Stimulated activated CD4-positive, alpha-beta T cell treated with anti-CD3 and anti-CD28 coated beads, Interleukin-4, amount 100 ng/mL, for 4 hours (primary cell): ENCODE measurements around the gene APBB3.
A peak's percentile ranks its signal among the peaks of the same experiment; 100 is the strongest.

Source experiments
- DNase-seq, 2 experiments: peaks; one replicate each; pipeline ENCODE4 v3.0.0-alpha.2; 2020

The APBB3 gene

DNA sequence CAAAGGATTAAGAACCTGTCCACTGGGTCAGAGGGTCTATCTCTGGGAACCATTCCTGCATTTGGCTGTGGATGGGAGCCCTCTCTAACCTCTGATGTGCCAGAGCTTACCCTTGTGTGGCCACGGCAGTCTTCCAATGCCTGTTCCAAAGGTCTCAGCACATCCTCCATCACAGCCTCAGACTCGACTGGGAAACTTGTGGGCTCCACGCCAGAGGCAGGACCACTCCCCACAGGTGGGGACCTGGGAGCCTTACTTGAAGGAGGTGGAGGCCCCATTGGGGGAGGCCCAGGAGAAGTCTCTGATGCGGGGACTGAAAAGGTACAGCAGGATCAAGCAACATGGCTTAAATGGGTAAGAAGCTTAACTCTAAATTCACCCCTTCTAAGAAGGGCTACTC, 12.5 kb downstream of the APBB3 start:
- DNase-seq = no peak

DNA sequence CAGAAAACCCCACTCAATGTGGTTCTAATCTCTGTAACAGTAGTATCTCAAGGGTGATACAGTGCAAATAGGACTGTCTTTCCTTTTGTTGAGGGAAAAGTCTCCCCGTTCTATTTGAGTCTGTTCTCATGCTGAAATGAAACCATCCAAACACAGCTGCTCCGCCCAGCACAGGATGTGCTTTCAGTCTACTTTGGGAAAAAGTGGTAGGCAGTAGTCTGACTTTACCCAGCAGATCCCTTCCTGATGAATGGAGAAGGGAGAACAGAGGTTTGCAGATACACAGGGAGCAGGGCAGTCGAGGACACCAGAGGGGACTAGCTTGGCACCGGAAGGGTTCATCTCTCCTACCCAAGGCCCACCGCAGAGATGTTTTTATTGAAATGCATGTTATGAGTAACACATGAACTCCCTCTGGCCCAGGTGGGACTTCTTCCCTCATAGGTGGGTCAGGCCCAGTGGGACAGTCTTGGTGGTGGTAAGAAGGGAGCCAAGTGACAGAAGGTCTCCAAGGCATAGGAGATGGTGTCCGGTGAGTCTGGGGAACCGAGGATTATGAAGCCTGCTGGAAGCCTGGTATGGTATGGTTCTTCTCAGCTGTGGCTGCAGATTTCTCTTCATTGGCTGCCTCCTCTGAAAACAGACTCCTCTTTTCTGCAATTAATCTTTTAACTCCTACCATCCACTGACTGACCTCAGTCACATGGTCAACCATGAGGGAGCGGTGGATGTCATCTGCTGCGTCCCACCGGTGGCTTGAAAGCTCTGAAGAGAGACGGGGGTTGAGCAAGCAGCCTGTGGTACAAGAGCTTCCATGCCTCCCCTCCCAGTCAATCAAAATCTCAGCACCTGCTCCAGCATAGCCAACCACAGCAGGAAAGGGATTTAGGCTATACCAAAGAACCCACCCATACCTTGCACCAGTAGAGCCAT, 14.0 kb downstream of the APBB3 start:
- DNase-seq = no peak

DNA sequence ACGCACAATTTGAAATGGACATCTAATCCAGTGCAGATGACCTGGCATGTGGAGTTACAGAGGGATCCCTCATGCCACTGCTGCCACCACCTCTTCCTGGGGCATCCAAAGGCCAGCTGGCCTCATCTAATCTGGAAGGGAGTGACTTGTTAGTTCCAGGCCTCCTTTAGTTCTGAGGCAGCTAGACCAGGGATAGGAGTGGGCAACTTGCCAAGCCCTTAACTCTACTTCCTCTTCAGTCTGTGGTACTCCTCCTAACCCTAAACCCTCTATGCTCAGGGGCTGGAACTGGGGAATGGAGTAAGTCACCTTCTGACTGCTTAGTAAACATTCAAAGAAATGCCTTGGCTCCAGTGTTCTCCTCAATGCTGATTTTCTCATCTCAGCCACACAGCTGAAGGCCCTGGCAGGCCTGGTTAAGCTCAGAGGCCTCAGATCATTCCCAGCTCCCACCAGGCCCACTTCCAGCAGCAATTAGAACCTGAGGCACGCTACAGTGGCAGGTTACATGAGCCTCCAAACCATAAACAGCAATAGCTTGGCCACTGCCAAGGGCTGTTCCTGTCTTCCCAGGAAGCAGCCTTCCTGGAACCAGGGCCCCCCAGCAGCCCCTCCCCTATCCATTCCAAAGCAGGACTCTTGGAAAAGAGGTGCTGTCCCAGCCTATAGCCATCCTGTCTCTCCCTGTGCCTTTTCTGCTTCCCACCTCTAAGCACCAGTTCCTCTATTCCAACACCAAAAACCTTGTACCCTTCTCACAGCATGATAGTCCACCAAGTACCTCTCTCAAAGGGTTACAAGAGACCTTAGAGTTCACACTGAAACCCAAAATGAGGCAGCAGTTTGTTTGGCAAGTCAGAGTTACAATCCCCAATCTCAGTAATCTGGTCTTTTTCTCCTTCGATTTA, 14.9 kb downstream of the APBB3 start:
- DNase-seq = no peak

DNA sequence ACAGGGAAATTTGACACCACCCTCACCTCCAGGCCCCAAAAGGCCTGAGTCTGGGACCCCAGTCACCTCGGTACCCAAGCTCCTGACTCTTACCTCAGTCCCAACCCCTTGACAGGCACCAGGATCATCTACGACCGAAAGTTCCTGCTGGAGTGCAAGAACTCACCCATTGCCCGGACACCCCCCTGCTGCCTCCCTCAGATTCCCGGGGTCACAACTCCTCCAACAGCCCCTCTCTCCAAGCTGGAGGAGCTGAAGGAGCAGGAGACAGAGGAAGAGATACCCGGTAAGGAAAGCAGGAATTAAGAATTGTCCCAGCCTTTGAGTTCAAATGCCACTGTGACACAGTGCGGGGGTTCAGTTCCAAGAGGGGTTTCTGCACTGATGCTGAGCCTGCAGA, 15.6 kb downstream of the APBB3 start:
- DNase-seq = no peak

DNA sequence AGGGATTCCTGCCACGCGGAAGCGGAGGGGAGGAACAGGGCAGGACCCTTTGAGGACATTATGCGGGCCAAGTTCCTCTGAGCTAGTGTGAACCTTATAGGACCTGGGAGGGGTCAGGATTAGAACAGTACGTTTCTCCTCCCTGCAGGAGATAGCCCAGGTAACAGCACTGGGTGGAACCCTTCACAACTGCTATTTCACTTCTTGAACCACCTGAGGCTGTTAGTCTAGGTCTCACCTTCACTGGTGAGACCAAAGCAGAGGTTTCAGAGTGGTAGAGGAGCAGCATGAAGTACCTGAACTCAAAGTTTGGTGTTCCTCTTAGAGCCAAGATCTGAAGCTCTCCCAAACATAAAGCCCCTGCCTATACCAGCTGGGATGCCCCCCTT, 16.1 kb downstream of the APBB3 start:
- no peak for DNase-seq

DNA sequence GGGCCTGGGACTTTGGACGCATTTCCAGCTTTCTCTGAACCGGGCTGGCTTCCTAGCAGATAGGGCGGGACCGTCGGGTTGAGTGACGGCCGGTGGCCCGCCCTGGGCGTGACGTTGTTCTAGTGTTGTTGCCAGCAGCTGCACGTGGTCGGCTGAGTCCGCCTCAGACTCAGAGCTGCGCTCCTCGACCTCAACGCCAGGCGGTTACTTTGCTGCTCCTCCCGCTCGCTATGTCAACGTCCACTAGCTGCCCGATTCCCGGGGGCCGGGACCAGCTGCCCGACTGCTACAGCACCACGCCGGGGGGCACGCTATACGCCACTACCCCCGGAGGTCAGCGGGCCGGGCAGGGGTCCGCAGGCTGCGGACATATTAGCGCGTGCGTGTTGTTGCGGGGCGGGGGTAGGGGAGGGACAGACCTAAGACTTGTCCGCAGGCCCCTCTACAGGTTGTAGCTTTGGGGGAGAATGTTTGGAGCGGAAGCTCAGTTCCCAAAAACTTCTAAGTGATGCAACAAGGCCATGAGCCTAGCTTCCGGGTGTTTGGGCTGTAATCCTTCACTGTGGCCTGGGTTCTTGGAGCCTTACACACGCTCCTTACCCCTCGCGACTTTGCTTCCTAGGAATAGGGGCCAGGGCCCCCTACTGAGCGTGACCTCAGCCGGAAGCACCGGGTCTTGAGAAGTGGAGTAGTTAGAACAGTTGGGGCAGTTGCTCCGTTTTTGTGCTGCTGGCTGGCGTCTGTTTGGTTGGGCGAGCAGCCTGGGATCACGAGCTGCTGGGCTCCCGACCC, 16.7 kb downstream of the APBB3 start, which contains the start of gene EIF4EBP3:
TSS of gene EIF4EBP3 (plus strand) at position 155 of the 792 bp plus-strand sequence. CDS start at position 231, 76 bp downstream.
- peak; percentile 78 to 83 for DNase-seq

DNA sequence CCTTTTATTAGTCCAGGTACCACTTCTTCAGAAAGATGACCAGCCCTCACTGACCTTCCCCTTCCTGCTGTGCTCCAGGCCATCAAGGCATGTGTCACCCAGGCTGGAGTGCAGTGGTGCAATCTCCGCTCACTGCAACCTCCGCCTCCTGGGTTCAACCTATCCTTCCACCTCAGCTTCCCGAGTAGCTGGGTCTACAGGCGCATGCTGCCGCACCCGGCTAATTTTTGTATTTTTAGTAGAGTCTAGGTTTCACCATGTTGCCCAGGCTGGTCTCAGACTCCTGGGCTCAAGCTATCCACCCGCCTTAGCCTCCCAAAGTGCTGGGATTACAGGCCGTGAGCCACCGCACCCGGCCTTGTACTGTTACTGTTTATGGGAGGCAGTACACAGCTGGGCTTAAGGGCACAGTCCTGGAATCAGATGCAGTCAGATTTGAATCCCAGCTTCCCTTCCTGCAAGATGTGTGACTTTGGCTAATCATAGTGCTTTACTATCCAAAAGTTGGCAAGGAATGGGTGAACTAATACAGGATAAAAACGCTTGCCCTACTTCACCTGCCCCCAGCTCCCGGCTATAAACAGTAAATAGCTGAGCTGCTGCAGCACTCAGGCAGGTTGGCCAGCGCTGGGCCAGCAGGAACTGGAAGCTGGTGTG, 17.4 kb downstream of the APBB3 start:
- DNase-seq = no peak

DNA sequence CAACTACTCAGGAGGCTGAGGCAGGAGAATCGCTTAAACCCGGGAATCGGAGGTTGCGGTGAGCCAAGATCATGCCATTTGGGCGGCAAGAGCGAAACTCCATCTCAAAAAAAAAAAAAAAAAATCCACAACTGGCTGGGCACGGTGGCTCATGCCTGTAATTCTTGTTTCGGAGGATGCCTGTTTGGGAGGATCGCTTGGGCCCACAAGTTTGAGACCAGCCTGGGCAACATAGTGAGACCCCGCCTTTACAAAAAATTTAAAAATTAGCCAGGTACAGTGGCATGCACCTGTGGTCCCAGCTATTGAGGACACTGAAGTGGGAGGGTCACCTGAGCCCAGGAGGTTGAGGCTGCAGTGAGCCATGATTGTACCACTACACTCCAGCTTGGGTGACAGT, 18.8 kb downstream of the APBB3 start:
- DNase-seq = no peak

DNA sequence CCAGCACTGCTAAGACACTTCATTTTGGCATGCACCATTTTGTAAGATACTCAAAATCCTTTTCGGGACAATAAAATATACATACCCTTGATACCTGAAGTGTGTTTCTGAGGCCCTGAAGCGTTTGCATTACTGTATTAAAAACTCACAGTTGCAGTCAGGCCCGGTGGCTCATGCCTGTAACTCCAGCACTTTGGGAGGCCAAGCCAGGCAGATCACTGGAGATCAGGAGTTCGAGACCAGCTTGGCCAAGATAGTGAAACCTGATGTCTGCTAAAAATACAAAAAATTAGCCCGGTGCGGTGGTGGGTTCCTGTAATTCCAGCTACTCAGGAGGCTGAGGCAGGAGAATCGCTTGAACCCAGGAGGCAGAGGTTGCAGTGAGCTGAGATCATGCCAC, 19.4 kb downstream of the APBB3 start:
- no peak for DNase-seq

DNA sequence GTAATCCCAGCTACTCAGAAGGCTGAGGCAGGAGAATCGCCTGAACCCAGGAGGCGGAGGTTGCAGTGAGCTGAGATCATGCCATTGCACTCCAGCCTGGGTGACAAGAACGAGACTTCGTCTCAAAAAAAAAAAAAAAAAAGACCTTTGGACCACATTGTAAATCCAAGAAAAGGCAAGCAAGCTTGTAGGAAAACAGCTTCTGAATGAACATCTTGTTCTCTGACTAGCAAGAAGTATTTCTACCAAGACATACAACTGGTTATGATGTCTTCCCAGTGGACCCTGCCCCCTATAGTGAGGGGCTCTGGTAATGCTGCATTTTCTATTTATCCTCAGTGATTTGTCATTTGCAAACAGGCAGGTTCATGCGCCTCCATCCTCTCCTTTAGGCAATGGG, 21.4 kb downstream of the APBB3 start:
- DNase-seq = no peak

DNA sequence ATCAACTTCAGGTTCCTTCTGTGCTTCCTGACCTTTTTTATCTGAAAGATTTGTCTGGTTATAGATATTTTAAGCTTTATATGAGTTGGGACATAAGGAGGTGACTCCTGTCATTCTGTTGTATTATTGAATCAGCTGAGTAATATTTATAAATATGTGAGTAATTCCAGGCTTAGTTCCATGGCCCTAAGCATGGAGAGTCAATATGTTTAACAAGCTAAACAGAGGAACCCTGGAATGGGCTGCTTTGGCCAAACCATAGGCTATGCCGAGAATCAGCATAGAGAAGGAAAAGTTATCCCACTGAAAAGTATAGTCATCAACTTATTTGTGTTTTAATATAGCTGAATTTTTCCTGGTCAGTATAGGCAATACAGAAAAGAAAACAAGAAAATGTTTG, 24.2 kb downstream of the APBB3 start:
- DNase-seq = no peak

DNA sequence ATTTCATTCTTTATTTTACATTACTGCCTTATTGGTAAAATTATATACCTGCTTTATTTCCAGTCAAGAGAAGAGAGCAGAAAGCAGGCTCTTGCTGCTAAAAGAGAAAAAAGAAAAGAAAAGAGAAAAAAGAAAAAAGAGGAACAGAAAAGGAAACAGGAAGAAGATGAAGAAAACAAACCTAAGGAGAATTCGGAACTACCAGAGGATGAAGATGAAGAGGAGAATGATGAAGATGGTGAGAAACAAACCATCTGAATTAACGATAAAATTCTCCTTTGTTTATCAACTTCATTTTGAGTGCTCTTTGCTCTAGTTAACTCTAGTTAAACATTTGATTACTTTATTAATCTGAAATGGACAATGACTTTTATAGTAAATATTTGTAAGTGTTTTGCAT, 40.4 kb downstream of the APBB3 start:
- no peak for DNase-seq

DNA sequence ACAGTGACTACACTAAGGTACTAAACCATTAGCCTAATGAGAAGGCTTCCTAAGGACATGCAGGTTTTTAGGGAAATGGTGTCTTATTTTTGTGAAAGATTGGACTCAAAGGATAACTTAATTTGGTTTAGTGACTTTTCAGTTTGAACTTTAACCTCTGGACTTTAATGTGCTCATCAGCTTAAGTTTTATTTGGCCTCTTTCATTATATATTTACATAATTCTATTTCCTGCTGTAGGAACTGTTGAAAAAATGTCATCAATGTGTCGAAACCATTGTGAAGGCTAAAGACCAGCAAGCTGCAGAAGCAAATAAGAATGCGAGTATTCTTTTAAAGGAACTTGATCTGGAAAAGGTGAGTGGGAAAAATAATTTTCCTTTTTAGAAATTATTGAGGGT, 51.3 kb downstream of the APBB3 start:
- DNase-seq = no peak

DNA sequence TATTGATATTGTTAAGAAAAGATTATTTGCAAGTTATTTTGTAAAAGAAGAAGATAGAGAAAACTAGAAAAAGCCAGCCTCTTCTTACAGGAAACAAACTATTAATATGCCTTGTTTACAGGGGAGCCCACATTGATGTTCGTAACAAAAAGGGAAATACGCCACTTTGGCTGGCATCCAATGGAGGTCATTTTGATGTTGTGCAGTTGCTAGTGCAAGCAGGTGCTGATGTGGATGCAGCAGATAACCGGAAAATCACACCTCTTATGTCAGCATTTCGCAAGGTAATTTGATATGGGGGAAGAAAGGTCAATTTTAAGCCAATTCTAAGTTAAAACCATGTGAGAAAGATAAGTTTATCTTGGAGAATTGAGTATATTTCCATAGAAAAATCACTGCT, 54.5 kb downstream of the APBB3 start:
- DNase-seq = no peak
